ENCODE measurements around the gene ST6GALNAC5. TPM values are rescaled to one million over a fixed set of nuclear protein-coding genes. Genes with fewer than 3 reads are reported as not detected.

The ST6GALNAC5 gene
- total and polyA plus RNA-seq, 2 experiments from 2014 or later, result 4.1 to 19.2 TPM

DNA sequence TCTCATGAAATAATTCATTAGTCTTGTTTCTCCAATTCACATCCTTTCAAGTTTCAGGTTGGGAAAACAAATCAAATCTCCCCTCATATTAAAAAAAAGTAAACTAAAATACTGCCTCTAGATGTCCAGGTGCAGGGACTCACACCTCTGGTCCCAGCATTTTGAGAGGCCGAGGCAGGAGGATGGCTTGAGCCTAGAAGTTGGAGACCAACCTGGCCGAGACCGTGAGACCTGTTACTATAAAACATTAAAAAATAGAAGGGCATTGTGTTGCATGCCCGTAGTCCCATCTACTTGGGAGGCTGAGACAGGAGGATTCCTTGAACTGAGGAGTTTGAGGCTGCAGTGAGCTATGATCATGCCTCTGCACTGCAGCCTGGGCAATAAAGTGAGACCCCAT lies 61.9 kb downstream of the ST6GALNAC5 start:
- Mint-ChIP-seq H3K27ac (no peak overlapping the region), H3K9me3 (no peaks in the 10 kb centered on the region; the same call in 2 of the 3 replicates), H3K27me3 (ENCODE audit: insufficient read depth, low read depth, poor library complexity) (no peaks in the 10 kb centered on the region), H3K4me1 (peaks cover 10% of the 10 kb centered on the region), H3K4me3 (no peak overlapping the region), H3K36me3 (ENCODE audit: low read depth) (peaks cover 3% of the 10 kb centered on the region; the same call in 1 of the 3 replicates)
- Histone ChIP-seq H4K20me1 (replicated peaks; ENCODE audit: insufficient read depth) (no peaks in the 10 kb centered on the region), H3K4me3 (no peak overlapping the region), H3K27me3 (ENCODE audit: insufficient read depth) (no peaks in the 10 kb centered on the region), H3K79me2 (replicated peaks; ENCODE audit: insufficient read depth) (no peaks in the 10 kb centered on the region), H3K4me1 (ENCODE audit: insufficient read depth) (peaks cover 9% of the 10 kb centered on the region), H3F3A (replicated peaks; ENCODE audit: low read depth) (no peaks in the 10 kb centered on the region), H3K36me3 (ENCODE audit: insufficient read depth) (no peaks in the 10 kb centered on the region), H3K9me2 (ENCODE audit: insufficient read depth) (no peaks in the 10 kb centered on the region), H3K4me2 (no peak overlapping the region), H3K27ac (ENCODE audit: low read depth) (no peak overlapping the region), H2AFZ (no peak overlapping the region)
- DNase-seq (ENCODE audit: low spot score) (no peak), ATAC-seq (no peak)
- no peak for TF ChIP-seq REST (IDR thresholded peaks at IDR 0.05; ENCODE audit: unreplicated experiment)
- TF ChIP-seq STAT1 (IDR thresholded peaks at IDR 0.05; ENCODE audit: unreplicated experiment), result no peak
- no peak for TF ChIP-seq CTCF (conservative IDR thresholded peaks at IDR 0.05; ENCODE audit: low read depth in 2 of 2)
- TF ChIP-seq JUNB (IDR thresholded peaks at IDR 0.05; ENCODE audit: unreplicated experiment), result no peak
- TF ChIP-seq POLR2AphosphoS5 (IDR thresholded peaks at IDR 0.05; ENCODE audit: low read depth), result no peak
- no peak for TF ChIP-seq ZNF462 (CRISPR knock-in tag; IDR thresholded peaks at IDR 0.05)
- no peak for TF ChIP-seq EZH2 (IDR thresholded peaks at IDR 0.05; ENCODE audit: low read depth, unreplicated experiment)
- TF ChIP-seq EZH2phosphoT487 (IDR thresholded peaks at IDR 0.05; ENCODE audit: unreplicated experiment), result no peak
- no peak for TF ChIP-seq ZNF331 (CRISPR knock-in tag; IDR thresholded peaks at IDR 0.05; ENCODE audit: low read depth)
- no peak for TF ChIP-seq NANOG (IDR thresholded peaks at IDR 0.05; ENCODE audit: borderline replicate concordance)
- no peak for TF ChIP-seq ETS1 (IDR thresholded peaks at IDR 0.05)
- TF ChIP-seq ZNF114 (CRISPR knock-in tag; IDR thresholded peaks at IDR 0.05), result no peak
- TF ChIP-seq CREB1 (CRISPR knock-in tag; IDR thresholded peaks at IDR 0.05; ENCODE audit: low read depth), result no peak
